ENCODE measurements around the gene SAMD1.

Gene SAMD1

GRCh38 chr19:14113762-14114414 is 23.3 kb upstream of the SAMD1 start:
- DNase-seq (ENCODE audit: low spot score), result peak; percentile 67

GRCh38 chr19:14112809-14113385 is 22.3 kb upstream of the SAMD1 start:
- no peak for DNase-seq (ENCODE audit: low spot score)

GRCh38 chr19:14112051-14112808 is 21.7 kb upstream of the SAMD1 start:
- no peak for DNase-seq (ENCODE audit: low spot score)

- no peak for DNase-seq (ENCODE audit: low spot score)
Observed at GRCh38 chr19:14111486-14111885, 20.9 kb upstream of the SAMD1 start.

- DNase-seq (ENCODE audit: low spot score), result no peak
Observed at GRCh38 chr19:14110650-14111049, 20.1 kb upstream of the SAMD1 start.

- DNase-seq (ENCODE audit: low spot score), result no peak
Observed at GRCh38 chr19:14107581-14108461, 17.3 kb upstream of the SAMD1 start.

GRCh38 chr19:14106840-14107239 is 16.3 kb upstream of the SAMD1 start:
- no peak for DNase-seq (ENCODE audit: low spot score)

- no peak for DNase-seq (ENCODE audit: low spot score)
Observed at GRCh38 chr19:14105680-14106079, 15.1 kb upstream of the SAMD1 start.

- DNase-seq (ENCODE audit: low spot score), result no peak
Observed at GRCh38 chr19:14103310-14103709, 12.8 kb upstream of the SAMD1 start.

- DNase-seq (ENCODE audit: low spot score), result no peak
Observed at GRCh38 chr19:14102756-14103155, 12.2 kb upstream of the SAMD1 start.

- DNase-seq (ENCODE audit: low spot score), result no peak
Observed at GRCh38 chr19:14102102-14102696, 11.6 kb upstream of the SAMD1 start.

- no peak for DNase-seq (ENCODE audit: low spot score)
Observed at GRCh38 chr19:14101003-14101545, 10.5 kb upstream of the SAMD1 start.

- no peak for DNase-seq (ENCODE audit: low spot score)
Observed at GRCh38 chr19:14097532-14098151, 7.1 kb upstream of the SAMD1 start.

GRCh38 chr19:14096272-14096992 is 5.9 kb upstream of the SAMD1 start:
- no peak for DNase-seq (ENCODE audit: low spot score)

GRCh38 chr19:14094854-14095253 is 4.3 kb upstream of the SAMD1 start:
- DNase-seq (ENCODE audit: low spot score), result peak; percentile 73

GRCh38 chr19:14093117-14093823 is 2.7 kb upstream of the SAMD1 start:
- no peak for DNase-seq (ENCODE audit: low spot score)

- no peak for DNase-seq (ENCODE audit: low spot score)
Observed at GRCh38 chr19:14091813-14092462, 1.4 kb upstream of the SAMD1 start.

- peak; percentile 70 for DNase-seq (ENCODE audit: low spot score)
Observed at GRCh38 chr19:14091081-14091812, 696 bp upstream of the SAMD1 start.
